HFFc6 (cell line): ENCODE data around the gene AKNA. TPM values are rescaled to one million over a fixed set of nuclear protein-coding genes. Genes with fewer than 3 reads are reported as not detected.
A peak's percentile ranks its signal among the peaks of the same experiment; 100 is the strongest.

ENCODE experiments used
- DNase-seq: peaks from one replicate; pipeline ENCODE4 v3.0.0-alpha.2; 2018
- H3K27ac Mint-ChIP-seq: 2 replicates; pipeline ENCODE4 v1.8.0; 2020; ENCODE audit warnings: mild to moderate bottlenecking, mixed read lengths
- H3K27me3 Mint-ChIP-seq: 2 replicates; pipeline ENCODE4 v1.8.0; 2021; ENCODE audit warnings: mild to moderate bottlenecking, moderate library complexity, mixed read lengths; ENCODE audit not compliant: insufficient read depth
- H3K36me3 Mint-ChIP-seq: 2 replicates; pipeline ENCODE4 v1.8.0; 2021; ENCODE audit warnings: low read depth, mixed read lengths
- H3K4me1 Mint-ChIP-seq: 2 replicates; pipeline ENCODE4 v1.8.0; 2020; ENCODE audit warnings: low read depth, mixed read lengths
- H3K4me3 Mint-ChIP-seq: 2 replicates; pipeline ENCODE4 v1.8.0; 2020; ENCODE audit warnings: mild to moderate bottlenecking, moderate library complexity, mixed read lengths
- H3K9me3 Mint-ChIP-seq: 2 replicates; pipeline ENCODE4 v1.8.0; 2020; ENCODE audit warnings: mild to moderate bottlenecking, mixed read lengths
- total RNA-seq, 6 experiments: library from RNA; stranded (reverse); fragmentation: NEBNext Ultra II Directional; extraction: Animal tissue kit (Norgen Biotek cat#: 25700); gene quantifications; 2 replicates in 1 of 6; 3 replicates in 5 of 6; pipeline ENCODE4 v1.2.3, GENCODE V29; 2021
- TF ChIP-seq, protein P1 (sequence below): fragments of 200-600 bp; sonication (generic); IDR thresholded peaks from 2 replicates; pipeline ENCODE4 v1.5.0; 2021; ENCODE audit warnings: antibody characterized with exemption, mild to moderate bottlenecking

Gene AKNA
- total RNA-seq, 6 experiments from 2014 or later = 9.3 to 13.1 (median 11.5) TPM

- Mint-ChIP-seq H3K4me3 (no peak overlapping the region), H3K36me3 (no peaks in the 10 kb centered on the region), H3K27ac (no peak overlapping the region), H3K9me3 (no peaks in the 10 kb centered on the region), H3K4me1 (peaks cover 44% of the 10 kb centered on the region), H3K27me3 (peaks cover 2% of the 10 kb centered on the region)
- TF ChIP-seq, protein P1, sequence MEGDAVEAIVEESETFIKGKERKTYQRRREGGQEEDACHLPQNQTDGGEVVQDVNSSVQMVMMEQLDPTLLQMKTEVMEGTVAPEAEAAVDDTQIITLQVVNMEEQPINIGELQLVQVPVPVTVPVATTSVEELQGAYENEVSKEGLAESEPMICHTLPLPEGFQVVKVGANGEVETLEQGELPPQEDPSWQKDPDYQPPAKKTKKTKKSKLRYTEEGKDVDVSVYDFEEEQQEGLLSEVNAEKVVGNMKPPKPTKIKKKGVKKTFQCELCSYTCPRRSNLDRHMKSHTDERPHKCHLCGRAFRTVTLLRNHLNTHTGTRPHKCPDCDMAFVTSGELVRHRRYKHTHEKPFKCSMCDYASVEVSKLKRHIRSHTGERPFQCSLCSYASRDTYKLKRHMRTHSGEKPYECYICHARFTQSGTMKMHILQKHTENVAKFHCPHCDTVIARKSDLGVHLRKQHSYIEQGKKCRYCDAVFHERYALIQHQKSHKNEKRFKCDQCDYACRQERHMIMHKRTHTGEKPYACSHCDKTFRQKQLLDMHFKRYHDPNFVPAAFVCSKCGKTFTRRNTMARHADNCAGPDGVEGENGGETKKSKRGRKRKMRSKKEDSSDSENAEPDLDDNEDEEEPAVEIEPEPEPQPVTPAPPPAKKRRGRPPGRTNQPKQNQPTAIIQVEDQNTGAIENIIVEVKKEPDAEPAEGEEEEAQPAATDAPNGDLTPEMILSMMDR = peak; percentile 18; the same call in 1 of the 2 replicates
- DNase-seq = no peak
These were observed 2.0 kb upstream of the AKNA start for GRCh38 chr9:114389612-114390368.

DNA sequence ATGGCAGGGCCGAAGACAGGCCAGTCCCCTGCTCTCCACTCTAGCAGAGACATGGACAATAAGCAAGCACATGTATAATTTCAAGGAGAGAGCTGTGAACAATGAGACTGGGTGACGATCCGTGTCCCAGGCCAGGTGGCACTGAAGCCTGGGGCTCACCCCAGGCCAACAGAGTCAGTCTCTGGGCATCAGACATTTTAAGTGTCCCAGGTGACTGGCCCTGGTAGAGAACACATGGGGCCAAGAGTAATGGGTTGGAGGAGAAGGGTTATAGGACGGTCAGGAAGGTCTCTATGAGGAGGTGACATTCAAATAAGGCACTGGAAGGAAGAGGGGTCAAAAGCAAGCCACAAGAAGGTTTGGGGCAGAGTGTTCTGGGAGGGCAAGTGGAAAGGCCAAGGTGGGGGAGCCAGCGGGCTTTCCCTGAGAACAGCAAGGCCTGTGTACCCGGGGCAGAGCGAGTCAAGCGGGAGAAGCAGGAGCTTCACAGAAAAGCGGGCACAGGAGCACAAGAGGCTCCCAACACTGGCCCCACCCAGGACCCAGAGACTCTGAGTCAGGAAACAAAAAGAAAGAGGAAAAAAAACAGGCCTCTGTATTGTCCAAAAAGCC lies 1.1 kb upstream of the AKNA start:
- peaks cover 52% of the 10 kb centered on the region for H3K4me1 Mint-ChIP-seq
- DNase-seq = no peak
- H3K27me3 Mint-ChIP-seq = peaks cover 2% of the 10 kb centered on the region
- H3K36me3 Mint-ChIP-seq = no peaks in the 10 kb centered on the region
- H3K9me3 Mint-ChIP-seq = no peaks in the 10 kb centered on the region
- no peak overlapping the region for H3K4me3 Mint-ChIP-seq
- H3K27ac Mint-ChIP-seq = peak overlapping the region; percentile 96; the same call in 1 of the 2 replicates
- TF ChIP-seq, protein P1 = no peak

DNA sequence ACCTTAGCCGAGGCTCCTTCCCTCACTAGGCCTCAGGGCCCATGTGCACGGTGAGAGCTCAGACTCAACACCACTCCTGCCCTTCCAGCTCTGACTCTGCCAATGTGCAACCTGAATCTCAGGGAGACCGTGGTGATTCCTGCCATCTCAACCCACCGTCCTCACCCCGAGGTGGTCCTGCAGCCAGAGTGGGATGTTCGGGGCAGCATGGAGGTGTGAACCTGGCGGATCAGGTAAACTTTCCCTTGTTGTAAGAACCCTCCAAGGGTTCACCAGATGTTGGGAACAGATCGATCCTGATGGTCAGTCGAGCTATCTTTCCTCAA lies 538 bp upstream of the AKNA start:
- H3K4me1 Mint-ChIP-seq = peaks cover 58% of the 10 kb centered on the region

DNA sequence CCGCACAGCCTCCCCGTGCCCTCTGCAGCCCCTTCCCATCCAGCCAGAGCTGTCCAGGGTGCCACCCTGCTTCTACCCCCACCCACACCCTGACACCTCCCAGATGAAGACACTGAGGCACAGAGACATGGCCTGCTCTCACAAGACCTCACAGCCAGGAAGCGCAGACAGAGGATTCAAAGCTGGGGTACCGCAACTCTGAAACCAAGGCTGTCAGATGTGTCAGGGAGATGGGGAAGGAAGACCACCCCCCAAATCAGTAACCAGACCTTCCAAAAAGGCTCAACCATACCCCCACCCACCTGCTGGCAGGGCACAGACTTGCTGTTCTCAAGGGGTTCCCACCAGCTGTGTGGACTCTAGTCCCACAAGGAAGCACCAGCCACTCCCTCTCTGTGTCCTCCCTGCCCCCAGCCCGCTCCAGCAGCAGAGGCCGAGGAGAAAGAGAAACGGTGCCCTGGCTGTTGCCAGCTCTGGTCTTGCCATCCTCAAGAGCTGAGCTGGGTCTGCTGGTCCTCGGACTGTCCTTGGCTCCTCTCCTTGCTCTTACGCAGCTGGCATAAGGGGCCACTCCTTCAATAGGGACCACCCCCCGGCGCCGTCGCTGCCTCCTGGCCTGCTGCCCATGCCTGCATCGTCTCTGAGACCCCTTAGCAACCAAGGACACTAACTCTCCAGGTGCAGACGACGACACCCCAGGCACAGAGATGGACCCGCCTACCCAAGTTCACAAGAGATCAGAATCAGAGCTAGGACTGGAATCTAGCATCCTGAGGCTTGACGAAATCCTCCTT lies 699 bp downstream of the AKNA start:
- TF ChIP-seq, protein P1 = no peak
- DNase-seq = peak; percentile 21
- no peaks in the 10 kb centered on the region for H3K36me3 Mint-ChIP-seq
- H3K27me3 Mint-ChIP-seq = peaks cover 4% of the 10 kb centered on the region
- H3K4me1 Mint-ChIP-seq = peaks cover 68% of the 10 kb centered on the region
- H3K9me3 Mint-ChIP-seq = no peaks in the 10 kb centered on the region
- H3K4me3 Mint-ChIP-seq = peak overlapping the region; percentile 93
- H3K27ac Mint-ChIP-seq = peak overlapping the region; percentile 96

More for the DNA sequence above, 538 bp upstream of the AKNA start:
- TF ChIP-seq, protein P1 = no peak
- H3K36me3 Mint-ChIP-seq = no peaks in the 10 kb centered on the region
- DNase-seq = no peak
- peaks cover 2% of the 10 kb centered on the region for H3K27me3 Mint-ChIP-seq
- H3K9me3 Mint-ChIP-seq = no peaks in the 10 kb centered on the region
- peak overlapping the region; percentile 96 for H3K27ac Mint-ChIP-seq
- peak overlapping the region; percentile 93 for H3K4me3 Mint-ChIP-seq

DNA sequence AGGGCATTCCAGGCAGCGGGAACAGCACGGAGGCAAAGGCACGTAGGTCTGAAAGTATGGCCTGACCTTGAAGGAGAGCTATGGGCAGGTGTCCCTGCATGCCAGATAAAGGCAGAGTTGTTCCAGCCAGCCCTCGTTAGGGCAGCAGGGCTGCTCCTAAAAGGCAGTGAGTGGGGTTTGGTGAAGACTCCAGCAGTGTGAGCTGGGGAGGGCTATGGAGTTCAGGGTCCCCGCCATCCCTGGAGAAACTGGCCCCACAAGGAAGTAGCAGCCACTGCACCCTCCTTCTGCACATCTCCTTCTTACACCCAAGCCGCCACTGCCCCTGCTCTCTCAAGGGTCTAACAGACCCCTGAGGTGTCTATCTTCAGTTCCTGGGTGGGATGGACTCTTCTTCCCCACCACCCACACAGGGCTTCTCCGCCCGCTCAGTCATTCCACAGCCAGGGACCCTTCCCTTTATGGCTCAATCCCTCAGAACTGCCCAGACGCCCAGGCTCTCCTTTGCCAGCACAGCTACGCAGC lies 1.4 kb downstream of the AKNA start:
- DNase-seq = no peak

More for the DNA sequence above, 1.4 kb downstream of the AKNA start:
- H3K9me3 Mint-ChIP-seq = no peaks in the 10 kb centered on the region
- no peaks in the 10 kb centered on the region for H3K36me3 Mint-ChIP-seq
- TF ChIP-seq, protein P1 = no peak
- peaks cover 4% of the 10 kb centered on the region for H3K27me3 Mint-ChIP-seq
- peak overlapping the region; percentile 96 for H3K27ac Mint-ChIP-seq
- peaks cover 68% of the 10 kb centered on the region for H3K4me1 Mint-ChIP-seq
- H3K4me3 Mint-ChIP-seq = peak overlapping the region; percentile 93
